GM12891 (cell line): ENCODE measurements around the gene ATRN.

ENCODE experiments used
- DNase-seq: peaks from one replicate; pipeline ENCODE4 v3.0.0; 2011; ENCODE audit warnings: low spot score; ENCODE audit not compliant: insufficient read length
- FAIRE-seq: peaks from 2 replicates; lab custom pipeline; 2011; peaks lifted over from hg19 to GRCh38; lab: Jason Lieb, UNC
- PAX5 ChIP-seq: IDR thresholded peaks from 2 replicates; pipeline ENCODE4 v1.6.1; 2011; ENCODE audit warnings: low read length, moderate library complexity, mild to moderate bottlenecking; ENCODE audit not compliant: insufficient read depth, severe bottlenecking
- POLR2A ChIP-seq: IDR thresholded peaks from 2 replicates; pipeline ENCODE4 v1.6.1; 2011; ENCODE audit warnings: low read depth, low read length, control low read depth
- POLR2AphosphoS5 ChIP-seq: IDR thresholded peaks from 2 replicates; pipeline ENCODE4 v1.6.1; 2011; ENCODE audit warnings: low read depth, low read length, control low read depth
- POU2F2 ChIP-seq: IDR thresholded peaks from 2 replicates; pipeline ENCODE4 v1.6.1; 2011; ENCODE audit warnings: low read depth, mild to moderate bottlenecking, control low read depth, low read length, moderate library complexity
- SPI1 ChIP-seq: IDR thresholded peaks from 2 replicates; pipeline ENCODE4 v1.6.1; 2011; ENCODE audit warnings: low read depth, low read length, control low read depth
- TAF1 ChIP-seq: IDR thresholded peaks from 2 replicates; pipeline ENCODE4 v1.6.1; 2011; ENCODE audit warnings: low read depth, low read length, control low read depth

Gene ATRN

GRCh38 chr20:3539311-3540107 lies 68.7 kb downstream of the ATRN start:
- DNase-seq = no peak
- TF ChIP-seq POLR2AphosphoS5 (no peak), POU2F2 (no peak), SPI1 (peak; percentile 23; the same call in 1 of the 2 replicates)
- no peak for FAIRE-seq

GRCh38 chr20:3541887-3542721 lies 71.3 kb downstream of the ATRN start:
- no peak for TF ChIP-seq TAF1
- TF ChIP-seq POLR2AphosphoS5 = no peak
- no peak for TF ChIP-seq POLR2A
- TF ChIP-seq SPI1 = no peak
- TF ChIP-seq PAX5 = no peak
- FAIRE-seq (peak; percentile 20), DNase-seq (no peak)

GRCh38 chr20:3543901-3544507 lies 73.2 kb downstream of the ATRN start:
- TF ChIP-seq SPI1 (no peak), PAX5 (no peak), TAF1 (no peak), POU2F2 (no peak), POLR2AphosphoS5 (no peak), POLR2A (no peak)
- FAIRE-seq (no peak), DNase-seq (no peak)

- no peak for DNase-seq
- TF ChIP-seq POLR2A (no peak), TAF1 (no peak), PAX5 (no peak), POLR2AphosphoS5 (no peak), POU2F2 (no peak), SPI1 (no peak)
- FAIRE-seq = no peak
Observed at GRCh38 chr20:3545401-3545925, 74.6 kb downstream of the ATRN start.

- FAIRE-seq (no peak), DNase-seq (no peak)
- no peak for TF ChIP-seq SPI1
- TF ChIP-seq PAX5 = no peak
Observed at GRCh38 chr20:3547906-3548305, 77.1 kb downstream of the ATRN start.

DNA sequence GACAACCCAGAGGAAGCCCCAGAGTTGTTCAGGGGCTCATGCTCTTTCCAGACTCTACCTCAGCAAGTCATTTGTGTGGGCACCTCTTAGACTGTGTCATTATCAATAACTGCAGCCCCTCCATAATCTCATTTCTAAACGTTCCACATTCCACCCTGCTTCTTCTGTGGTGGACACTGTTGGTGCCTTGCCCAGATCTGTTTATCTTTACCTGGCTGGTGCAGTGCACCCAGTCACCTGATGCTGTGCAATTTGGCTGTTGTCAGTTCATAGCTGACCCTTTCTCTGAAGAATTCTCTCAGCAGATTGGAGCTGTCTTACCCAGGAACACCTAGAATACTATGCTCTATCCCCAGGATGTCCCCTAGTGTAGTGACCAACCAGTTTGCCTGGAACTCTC lies 80.0 kb downstream of the ATRN start:
- no peak for TF ChIP-seq TAF1
- TF ChIP-seq POLR2AphosphoS5 = no peak
- TF ChIP-seq POU2F2 = no peak
- no peak for TF ChIP-seq POLR2A
- TF ChIP-seq PAX5 = no peak
- no peak for TF ChIP-seq SPI1
- no peak for DNase-seq
- no peak for FAIRE-seq

DNA sequence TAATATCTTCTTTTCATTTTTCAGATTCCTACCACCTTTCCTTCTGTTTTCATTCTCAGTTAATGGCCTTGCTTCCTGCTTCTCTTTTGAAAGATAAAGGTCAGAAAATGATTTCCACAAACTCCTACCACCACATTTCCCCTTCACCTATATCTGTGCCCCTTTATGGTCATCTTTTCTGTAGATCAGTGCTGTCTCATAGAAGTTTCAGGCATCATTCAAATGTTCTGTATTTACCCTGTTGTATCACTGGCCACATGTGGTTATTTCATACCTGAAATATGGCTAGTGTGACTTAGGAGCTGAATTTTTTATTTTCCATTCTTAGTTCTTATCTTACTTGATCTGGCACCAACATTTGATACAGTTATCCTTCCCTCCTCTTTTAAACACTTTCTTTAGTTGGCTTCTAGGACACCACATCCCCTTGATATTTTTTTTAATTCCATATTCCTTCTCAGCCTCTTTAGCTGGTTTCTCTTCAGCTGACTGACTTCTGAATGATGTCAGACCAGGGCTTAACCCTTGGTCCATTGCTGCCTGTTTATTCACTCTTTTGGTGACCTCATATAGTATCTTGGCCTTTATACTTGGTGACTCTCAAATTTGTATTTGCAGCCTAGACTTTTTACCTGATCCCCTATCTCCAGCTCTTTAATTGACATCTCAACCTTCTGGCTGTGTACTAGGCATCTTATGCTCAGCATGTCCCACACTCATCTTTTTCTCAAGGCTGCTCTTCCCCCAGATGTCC lies 81.0 kb downstream of the ATRN start:
- FAIRE-seq = no peak
- TF ChIP-seq POLR2A (no peak), POU2F2 (no peak), POLR2AphosphoS5 (no peak), TAF1 (no peak), PAX5 (no peak), SPI1 (no peak)

DNA sequence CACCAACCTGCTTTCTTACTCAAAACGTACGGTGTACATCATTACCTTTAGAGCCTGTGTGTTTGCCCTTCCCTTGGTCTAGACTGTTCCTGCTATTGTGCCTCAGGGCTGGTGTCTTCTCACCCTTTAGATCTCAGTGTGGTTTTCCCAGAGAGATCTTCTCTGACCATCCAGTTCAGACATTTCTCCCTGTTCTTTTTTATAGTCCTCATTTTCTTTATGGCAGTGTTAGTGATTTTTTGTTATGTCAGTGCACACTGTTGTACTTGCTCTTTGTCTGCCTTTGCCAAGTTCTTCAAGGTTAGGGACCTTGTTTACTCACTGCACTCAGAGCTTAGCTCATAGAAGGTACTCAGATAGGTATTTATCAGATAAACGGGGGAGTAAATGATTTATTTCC lies 82.8 kb downstream of the ATRN start:
- DNase-seq (no peak), FAIRE-seq (no peak)
- TF ChIP-seq PAX5 (no peak), POU2F2 (no peak), TAF1 (no peak), SPI1 (no peak), POLR2AphosphoS5 (no peak), POLR2A (no peak)

More for the DNA sequence above, 81.0 kb downstream of the ATRN start:
- no peak for DNase-seq
